HG03045 (cell line): ENCODE data around the gene TEX2.

Experiments
- ATAC-seq: cut with Tn5 transposase; IDR thresholded peaks from one replicate; pipeline ENCODE4 v1.9.1; 2021; ENCODE audit warnings: mild to moderate bottlenecking, moderate library complexity; ENCODE audit not compliant: unreplicated experiment

Gene TEX2, protein sequence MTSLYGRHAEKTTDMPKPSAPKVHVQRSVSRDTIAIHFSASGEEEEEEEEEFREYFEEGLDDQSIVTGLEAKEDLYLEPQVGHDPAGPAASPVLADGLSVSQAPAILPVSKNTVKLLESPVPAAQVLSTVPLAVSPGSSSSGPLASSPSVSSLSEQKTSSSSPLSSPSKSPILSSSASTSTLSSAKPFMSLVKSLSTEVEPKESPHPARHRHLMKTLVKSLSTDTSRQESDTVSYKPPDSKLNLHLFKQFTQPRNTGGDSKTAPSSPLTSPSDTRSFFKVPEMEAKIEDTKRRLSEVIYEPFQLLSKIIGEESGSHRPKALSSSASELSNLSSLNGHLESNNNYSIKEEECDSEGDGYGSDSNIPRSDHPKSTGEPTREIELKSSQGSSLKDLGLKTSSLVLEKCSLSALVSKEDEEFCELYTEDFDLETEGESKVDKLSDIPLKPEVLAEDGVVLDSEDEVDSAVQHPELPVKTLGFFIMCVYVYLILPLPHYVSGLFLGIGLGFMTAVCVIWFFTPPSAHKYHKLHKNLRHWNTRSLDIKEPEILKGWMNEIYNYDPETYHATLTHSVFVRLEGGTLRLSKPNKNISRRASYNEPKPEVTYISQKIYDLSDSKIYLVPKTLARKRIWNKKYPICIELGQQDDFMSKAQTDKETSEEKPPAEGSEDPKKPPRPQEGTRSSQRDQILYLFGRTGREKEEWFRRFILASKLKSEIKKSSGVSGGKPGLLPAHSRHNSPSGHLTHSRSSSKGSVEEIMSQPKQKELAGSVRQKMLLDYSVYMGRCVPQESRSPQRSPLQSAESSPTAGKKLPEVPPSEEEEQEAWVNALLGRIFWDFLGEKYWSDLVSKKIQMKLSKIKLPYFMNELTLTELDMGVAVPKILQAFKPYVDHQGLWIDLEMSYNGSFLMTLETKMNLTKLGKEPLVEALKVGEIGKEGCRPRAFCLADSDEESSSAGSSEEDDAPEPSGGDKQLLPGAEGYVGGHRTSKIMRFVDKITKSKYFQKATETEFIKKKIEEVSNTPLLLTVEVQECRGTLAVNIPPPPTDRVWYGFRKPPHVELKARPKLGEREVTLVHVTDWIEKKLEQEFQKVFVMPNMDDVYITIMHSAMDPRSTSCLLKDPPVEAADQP

DNA sequence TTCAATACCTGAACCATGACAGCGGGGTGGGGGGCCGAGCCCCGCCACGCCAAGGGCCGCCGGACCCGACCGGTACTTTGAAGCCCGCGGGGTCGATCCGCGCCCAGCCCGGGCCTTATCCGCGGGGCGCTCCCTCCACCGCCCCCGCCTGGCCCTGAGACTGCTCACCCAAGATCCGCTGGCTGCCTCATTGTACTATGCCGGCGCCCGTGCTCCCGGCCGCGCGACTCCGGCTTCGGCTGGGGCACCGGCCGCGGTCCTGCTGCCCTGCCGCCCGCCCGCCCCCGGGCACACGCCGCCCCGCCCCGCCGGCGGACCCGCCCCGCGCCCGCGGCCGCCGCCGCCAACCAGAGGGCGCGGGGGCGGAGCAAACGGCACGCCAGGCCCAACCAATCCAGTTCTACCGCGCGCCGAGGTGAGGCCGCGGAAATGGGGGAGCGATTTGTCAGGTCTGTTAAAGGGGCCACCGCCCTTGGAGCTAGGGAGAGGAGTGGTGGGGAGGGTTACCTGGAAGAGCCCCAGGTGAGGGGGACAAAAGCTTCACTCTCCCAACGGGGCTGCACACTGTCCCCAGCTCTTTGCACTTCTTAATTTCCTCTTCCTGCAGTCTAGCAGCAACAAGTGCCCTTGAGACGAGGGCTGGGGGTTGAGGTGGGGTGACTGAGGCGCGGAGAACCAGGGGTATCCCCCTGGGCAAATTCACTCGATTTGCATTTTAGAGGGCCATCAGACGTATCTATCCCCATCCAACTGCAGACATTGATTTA is at the start of gene TEX2:
Gene TEX2 (minus strand): TSS at position 261 of the 767 bp plus-strand sequence. CDS start 49,043 bp downstream, outside the sequence.
- ATAC-seq: peak; percentile 93

DNA sequence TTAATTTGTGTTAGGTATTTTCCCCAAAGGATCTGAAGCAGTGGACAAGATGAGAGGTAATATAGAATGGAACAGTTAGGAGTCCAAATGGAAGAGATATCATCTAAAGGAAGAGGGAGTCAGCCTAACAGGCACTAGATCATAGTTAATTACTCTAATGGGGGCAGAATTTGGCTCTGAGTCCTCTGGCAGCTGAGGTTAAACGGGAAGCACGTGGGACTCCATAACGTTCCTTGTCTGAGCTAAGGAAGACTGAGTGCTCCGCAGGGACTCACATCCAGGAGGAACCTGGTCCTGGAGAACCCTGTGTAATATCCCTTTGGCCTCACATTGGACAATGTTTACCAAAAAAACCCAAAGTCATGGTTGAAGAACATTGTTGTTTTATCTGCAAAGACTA is 46.6 kb upstream of the TEX2 start:
- no peak for ATAC-seq

DNA sequence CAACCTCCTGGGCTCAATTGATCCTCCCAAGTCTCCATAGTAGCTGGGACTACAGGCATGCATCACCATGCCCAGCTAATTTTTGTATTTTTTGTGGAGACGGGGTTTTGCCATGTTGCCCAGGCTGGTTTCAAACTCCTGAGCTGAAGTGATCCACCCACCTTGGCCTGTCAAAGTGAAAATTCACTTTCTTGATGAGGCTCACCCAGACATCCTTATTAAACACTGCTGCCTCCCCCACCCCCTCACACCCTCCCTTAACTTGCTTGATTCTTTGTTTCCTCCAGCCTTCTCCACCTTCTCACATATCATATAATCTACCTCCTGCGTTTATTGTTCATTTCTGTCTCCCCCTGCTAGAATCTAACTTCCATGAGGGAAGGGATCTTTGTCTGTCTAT is 46.0 kb upstream of the TEX2 start:
- no peak for ATAC-seq

DNA sequence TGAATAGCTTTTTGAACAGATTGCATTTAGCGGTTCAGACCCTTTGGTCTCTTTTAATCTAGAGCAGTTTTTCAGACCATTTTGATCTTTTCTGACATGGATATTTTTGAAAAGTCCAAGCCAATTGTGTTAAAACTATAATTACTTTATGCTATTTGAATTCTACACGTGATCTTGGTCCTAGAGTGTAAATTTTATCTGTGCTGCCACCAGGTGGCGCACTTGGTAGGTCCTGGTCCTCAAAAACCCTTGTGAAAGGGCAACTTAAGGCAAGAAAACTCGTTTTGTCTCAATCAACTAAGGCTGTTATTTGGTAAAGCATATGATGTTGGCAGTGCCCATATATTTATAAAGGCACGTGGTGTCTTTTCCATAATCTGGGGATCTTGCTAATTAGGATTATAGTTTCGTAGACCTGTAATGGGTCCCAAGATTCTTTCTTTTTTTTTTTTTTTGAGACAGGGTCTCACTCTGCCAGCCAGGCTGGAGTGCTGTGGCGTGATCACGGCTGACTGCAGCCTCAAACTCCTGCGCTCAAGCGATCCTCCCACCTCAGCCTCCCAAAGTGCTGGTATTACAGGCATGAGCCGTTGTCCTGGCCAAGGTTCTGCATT is 43.9 kb upstream of the TEX2 start:
- no peak for ATAC-seq

DNA sequence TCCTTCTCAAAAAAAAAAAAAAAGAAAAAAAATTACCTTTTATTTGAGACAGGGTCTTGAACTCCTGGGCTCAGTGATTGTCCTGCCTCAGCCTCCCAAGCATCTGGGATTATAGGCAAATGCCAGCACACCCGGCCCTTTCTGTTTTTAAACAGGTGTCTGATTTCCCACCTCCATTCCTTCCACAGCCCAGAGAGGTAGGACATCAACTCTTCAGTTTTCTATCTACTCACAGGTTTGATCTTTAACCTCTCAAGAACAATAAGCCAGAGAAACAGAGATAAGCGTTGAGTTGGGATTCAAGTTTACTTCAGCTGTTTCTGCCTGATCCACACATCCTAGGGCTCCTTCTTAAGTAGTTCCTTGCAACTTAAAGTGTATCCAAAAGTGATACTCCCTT is 41.5 kb upstream of the TEX2 start:
- no peak for ATAC-seq

DNA sequence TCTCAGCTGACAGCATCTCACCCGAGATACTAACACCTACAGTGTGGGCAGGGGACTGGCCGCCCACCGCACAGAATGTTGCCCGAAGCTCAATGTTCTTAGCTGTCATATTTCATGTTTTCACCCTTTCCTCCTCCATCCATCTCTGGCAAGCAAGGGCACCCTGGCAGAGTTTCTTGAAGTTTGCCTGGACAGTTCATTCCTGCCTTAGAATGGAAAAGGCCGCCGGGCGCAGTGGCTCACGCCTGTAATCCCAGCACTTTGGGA is 37.6 kb upstream of the TEX2 start:
- ATAC-seq: no peak

DNA sequence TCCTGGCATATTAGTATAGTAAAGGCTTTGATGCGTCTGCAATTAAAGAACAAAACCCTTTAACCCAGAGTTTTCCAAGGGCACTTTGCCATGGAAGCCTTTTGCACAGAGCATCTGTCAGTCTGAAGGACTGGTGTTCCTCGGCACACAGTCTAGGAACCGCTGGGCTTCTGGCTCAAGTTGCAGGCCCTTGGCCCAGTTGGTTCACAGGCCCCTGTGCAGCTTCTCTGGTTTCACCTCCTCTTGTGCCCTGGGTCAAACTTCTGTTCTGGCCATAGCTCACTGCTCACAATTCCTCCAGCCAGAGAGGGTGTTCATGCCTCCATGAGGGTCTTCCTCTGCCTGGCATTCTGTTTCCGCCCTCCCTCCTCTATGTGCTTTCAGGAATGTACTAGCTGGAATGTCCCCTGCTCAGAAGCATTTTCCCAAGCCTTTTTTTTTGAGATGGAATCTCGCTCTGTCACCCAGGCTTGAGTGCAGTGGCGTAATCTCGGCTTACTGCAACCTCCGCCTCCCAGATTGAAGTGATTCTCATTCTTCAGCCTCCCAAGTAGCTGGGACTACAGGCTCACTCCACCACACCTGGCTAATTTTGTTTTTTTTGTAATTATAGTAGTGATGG is 34.5 kb upstream of the TEX2 start:
- no peak for ATAC-seq

DNA sequence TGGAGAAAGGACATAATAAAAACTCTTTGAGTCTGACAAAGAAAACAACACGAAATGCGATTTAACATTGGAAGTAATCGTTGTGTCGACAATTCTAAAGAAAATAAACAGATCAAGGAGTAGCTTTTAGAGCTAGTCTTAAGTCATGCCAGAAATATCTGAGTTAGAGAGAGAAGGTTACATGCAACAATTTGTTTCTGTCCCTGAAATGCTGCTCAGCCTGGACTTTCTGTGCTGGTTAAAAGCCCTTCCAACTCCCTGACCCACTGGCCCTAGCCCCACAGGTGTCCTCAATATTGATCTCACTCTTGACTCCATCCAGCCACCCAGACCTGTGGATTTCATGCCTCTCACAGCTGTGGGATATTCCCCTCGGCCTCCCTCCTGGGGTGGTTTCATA is 33.2 kb upstream of the TEX2 start:
- ATAC-seq: no peak

DNA sequence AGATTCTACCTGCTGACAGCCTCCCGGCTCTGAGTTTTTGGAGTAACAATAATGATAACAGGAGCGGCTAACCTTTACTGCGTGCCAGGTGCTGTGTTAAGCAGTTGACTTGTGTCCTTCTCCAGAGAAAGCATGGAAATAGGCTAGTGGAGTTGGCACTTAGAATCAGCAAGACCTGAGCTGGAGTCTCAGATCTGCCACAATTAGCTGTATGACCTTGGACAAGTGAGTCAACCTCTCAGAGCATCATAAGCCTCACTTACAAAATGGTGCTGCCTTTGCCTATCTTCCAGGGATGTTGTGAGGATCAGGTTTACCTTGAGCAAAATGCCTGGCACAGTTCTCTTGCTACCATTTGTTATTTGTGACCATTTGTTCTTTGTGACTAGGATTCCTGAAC is 32.1 kb upstream of the TEX2 start:
- ATAC-seq: no peak

DNA sequence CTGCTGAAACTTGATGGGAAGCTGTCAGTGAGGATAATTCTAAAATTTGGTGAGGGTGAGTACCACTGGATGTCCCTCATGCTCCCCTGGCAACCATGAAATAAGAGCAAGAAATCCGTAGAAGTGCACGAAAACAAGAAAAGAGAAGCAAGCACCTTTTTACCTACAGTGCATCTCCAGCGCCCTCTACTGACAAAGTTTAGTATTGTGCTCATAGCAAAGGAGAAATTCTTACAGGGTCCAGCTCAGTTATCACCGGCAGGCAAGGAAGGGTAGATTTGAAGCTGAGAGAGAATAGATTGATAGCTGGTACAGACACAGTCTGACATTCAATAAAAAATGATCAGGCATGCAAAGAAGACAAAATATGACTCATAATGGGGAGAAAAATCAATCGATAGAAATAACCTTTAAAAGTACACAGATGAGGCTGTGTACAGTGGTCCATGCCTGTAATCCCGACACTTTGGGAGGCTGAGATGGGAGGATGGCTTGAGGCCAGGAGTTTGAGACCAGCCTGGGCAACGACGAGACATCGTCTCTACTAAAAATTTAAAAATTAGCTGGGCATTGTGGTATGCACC is 28.3 kb upstream of the TEX2 start:
- ATAC-seq: no peak

DNA sequence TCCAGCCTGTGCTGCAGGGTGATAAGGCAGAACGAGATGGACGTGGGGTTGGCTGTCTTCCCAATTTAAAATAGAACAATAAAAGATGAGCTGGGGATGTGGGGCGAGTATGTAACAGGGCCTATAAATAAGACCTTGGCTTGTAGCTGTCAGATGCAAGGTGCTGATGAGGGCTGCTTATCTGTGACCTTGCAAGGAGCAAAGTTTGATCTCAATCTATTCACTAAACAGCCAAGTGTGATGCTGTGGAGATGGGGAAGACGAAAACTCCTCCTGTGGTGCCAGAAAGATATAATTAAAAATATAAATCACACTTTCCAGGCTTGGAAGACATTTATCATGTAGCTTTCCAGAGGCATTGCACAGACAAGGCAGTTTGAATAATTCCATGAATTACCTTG is 26.7 kb upstream of the TEX2 start:
- ATAC-seq: no peak

DNA sequence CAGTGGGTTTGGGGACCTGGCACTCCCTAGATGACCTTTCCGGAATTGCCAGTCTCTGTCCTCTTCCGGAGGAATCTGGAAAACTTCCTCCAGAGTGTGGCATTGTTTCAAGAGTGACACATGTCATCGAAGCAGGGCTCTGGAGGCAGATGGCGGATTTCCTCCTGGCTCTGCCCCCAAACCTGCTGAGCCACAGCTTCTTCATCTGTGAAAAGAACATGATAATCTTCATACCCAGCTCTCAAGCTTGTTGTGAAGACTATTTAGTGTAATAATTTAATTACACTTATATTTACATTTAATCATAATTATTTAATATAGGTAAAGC is 19.7 kb upstream of the TEX2 start:
- no peak for ATAC-seq

DNA sequence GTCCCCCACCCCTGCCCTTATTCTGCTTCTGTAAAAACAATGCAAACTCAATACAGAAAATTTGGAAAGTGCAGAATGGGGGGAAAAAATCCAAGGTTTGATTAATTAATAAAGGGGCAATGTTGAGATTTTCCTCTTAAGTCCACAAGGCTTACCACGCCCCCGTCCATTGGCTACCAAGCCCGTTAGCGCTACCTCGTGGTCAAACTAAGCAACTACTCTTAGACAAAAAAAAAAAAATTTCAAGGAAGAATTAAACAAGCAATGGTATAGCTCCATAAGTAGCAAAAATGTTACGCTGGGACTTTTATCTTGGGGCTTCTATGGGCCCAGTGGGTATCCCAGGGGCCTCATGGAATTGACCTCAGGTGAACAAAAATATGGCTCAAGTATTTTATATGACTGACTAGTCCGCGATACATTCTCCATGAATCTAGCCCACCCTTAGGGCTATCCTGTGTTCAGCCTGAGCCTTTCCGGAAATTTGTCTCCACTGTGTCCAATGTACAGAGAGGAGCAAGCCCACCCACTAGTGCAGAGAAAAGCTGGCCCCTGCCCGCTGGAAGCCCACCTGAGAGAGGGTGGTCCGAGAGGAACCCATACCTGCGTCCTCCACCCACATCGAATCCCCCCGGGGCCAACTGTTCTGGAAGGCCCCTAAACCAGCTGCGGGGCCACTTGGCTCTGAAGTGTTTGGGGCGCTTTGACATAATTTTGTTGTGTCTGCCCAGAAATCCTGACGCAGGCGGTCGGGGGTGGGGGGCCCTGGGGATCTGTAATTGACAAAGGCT is 19.1 kb upstream of the TEX2 start:
- ATAC-seq: no peak

DNA sequence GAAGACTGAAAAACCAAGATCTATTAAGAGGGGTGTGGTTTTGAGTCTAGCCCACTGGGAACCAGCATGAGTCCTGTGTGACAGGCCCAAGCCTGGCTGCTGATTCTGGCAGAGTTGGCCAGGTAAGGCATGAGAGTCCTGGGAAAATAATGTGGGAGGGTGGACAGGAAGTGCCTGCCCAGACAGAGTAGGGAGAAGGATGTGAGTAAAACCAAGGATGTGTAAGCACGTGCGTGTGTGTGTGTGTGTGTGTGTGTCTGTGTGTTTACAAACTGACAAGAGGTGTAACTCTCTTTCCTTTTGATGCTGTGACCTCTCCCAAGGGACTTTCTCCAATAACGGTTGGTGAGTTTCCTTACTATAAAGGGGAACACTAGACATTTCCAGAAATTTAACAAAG is 15.6 kb upstream of the TEX2 start:
- no peak for ATAC-seq

DNA sequence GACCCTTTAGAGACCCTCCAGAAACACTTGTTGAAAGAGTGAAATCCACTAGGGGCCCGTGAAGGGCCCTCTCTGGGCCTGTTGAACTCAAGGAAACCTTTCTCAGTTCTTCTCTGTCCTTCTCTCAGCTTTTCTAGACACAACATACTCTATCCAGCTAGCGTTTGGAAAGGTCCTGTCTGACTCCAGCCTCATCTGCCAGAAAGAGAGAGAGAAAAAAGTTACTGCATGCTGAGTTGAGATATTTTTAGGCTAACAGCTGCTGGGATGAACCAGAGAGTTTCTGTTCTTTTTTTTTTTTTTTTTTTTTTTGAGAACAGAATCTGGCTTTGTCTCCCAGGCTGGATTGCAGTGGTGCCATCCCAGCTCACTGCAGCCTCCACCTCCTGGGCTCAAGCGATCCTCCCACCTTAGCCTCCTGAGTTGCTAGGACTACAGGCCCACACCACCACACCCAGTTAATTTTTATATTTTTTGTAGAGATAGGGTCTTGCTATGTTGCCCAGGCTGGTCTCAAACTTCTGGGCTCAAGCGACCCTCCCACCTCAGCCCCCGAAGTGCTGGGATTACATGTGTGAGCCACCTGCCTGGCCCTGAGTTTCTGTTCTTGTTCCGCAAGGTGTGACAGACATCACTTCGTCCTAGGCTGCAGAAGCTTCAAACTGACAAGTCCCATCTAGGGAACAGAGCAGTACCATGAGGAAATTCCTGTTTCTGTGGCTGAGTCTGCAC is 14.9 kb upstream of the TEX2 start:
- no peak for ATAC-seq

DNA sequence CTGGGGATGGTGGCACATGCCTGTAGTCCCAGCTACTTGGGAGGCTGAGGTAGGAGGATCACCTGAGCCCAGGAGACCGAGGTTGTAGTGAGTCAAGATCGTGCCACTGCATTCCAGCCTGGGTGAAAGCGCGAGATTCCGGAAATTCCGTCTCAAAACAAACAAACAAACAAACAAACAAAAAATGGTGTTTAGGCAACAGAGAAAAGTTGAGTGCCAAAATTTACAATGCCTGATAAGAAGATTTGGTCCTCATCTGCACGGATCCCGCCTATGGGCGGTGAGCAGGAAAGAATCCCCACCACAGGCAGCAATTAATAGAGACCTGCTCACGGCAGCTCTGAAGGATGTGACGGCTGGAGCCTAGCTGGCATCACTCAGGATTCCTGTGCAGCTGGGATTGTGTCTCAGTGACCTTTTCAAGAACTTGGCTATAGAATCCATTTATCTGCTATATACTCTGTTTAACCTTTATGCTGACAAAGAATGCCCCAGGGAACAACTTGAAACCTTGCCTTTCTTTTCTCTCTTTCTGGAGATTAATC is 14.0 kb upstream of the TEX2 start:
- ATAC-seq: no peak

DNA sequence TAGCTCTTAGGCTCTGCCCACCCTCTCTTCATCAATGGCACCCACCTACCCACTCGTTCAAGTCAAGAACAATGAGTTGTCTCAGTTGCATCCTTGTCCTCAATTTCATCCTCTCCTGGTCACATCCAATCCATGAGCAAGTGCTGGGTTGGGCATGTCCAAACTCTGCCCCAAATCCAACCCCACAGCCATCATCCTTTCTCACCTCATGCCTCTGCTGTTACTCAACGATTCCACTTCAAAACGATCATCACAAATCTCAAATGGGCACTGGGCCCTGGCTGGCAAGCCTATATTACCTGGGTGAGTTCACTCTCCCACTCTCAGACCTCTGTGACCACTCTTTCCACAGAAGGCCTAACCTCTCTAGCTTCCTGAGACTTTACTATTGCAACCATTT is 12.0 kb upstream of the TEX2 start:
- no peak for ATAC-seq

DNA sequence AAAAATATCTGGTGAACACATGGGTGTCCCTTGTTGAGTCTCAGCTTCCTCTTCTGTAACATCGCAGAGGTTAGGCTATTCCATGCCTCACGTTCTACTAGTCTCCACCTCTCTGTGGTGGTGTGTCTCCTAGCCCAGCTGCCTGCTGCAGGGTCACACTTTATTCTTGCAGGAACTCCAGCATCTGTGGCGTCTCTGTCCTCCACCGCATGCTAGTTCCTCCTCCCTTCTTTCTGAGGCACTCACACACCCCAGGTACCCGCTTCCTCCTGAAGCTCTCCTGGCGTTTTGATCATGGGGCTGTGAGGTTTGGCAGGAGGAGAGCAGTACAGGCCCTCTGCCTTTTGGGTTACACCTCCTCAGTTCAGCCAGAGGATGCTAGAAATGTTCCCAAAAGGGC is 9.9 kb upstream of the TEX2 start:
- no peak for ATAC-seq
